H1 (cell line): ENCODE data around the gene HMGCS2. TPM values are rescaled to one million over a fixed set of nuclear protein-coding genes. Genes with fewer than 3 reads are reported as not detected.

Experiments used
- CTCF ChIA-PET: fragments of 300-600 bp; sonication (Branson Sonifier 250); formaldehyde crosslinking; loops from one replicate; lab custom pipeline; 2021; ENCODE audit not compliant: partially characterized antibody; lab: Charles Lee
- POLR2A ChIA-PET: fragments of 300-600 bp; sonication (Branson Sonifier 250); formaldehyde crosslinking; loops from one replicate; lab custom pipeline; 2021; ENCODE audit warnings: inconsistent platforms; ENCODE audit not compliant: partially characterized antibody; lab: Charles Lee
- DNase-seq, 2 experiments: peaks; one replicate each; pipeline versions ENCODE4 v3.0.0 to v3.0.0-alpha.2; 2010 to 2022; ENCODE audit warnings: low spot score in 2 of 2, low read depth in 1 of 2, mixed read lengths in 1 of 2
- FAIRE-seq: peaks from 2 replicates; lab custom pipeline; 2011; peaks lifted over from hg19 to GRCh38; lab: Jason Lieb, UNC
- H2AFZ ChIP-seq: 2 replicates; pipeline ENCODE4 v1.8.1; 2012; ENCODE audit warnings: low read length, inconsistent platforms
- H2AK5ac ChIP-seq: 2 replicates; pipeline ENCODE4 v1.6.1; 2013; ENCODE audit warnings: low read depth, low read length
- H2BK120ac ChIP-seq: replicated peaks from 2 replicates; pipeline ENCODE3; 2013; ENCODE audit warnings: low read depth, low read length, inconsistent platforms
- H2BK12ac ChIP-seq: 2 replicates; pipeline ENCODE4 v1.6.1; 2013; ENCODE audit warnings: low read depth, low read length
- H2BK15ac ChIP-seq: 2 replicates; pipeline ENCODE4 v1.6.1; 2013; ENCODE audit warnings: low read length
- H2BK20ac ChIP-seq: 2 replicates; pipeline ENCODE4 v1.6.1; 2013; ENCODE audit warnings: low read length
- H2BK5ac ChIP-seq: 2 replicates; pipeline ENCODE4 v1.6.1; 2013; ENCODE audit warnings: low read depth, low read length
- H3K14ac ChIP-seq: 2 replicates; pipeline ENCODE4 v1.6.1; 2013; ENCODE audit warnings: inconsistent platforms; ENCODE audit not compliant: insufficient read length
- H3K18ac ChIP-seq: 2 replicates; pipeline ENCODE4 v1.6.1; 2013; ENCODE audit warnings: low read length; ENCODE audit errors: extremely low read depth
- H3K23ac ChIP-seq: 2 replicates; pipeline ENCODE4 v1.6.1; 2013; ENCODE audit warnings: inconsistent platforms; ENCODE audit not compliant: insufficient read length
- H3K23me2 ChIP-seq: 2 replicates; pipeline ENCODE4 v1.6.1; 2013; ENCODE audit warnings: low read depth, low read length
- H3K27ac ChIP-seq: 2 replicates; pipeline ENCODE4 v1.6.1; 2011; ENCODE audit warnings: low read depth, low read length, inconsistent platforms
- H3K27me3 ChIP-seq, 4 experiments: replicated peaks in 1 of 4; 1 replicate in 1 of 4; 2 replicates in 3 of 4; pipeline versions ENCODE4 v1.6.1 to v1.8.1; 2011 to 2013; ENCODE audit warnings: low read length in 3 of 4, mild to moderate bottlenecking in 3 of 4, inconsistent platforms in 2 of 4, mixed read lengths in 2 of 4, moderate library complexity in 1 of 4; ENCODE audit not compliant: control insufficient read depth in 3 of 4, insufficient read depth in 3 of 4; ENCODE audit errors: extremely low read depth in 1 of 4
- H3K36me3 ChIP-seq, 4 experiments: 2 replicates each; pipeline versions ENCODE4 v1.6.1 to v1.8.1; 2011 to 2013; ENCODE audit warnings: mild to moderate bottlenecking in 4 of 4, low read length in 3 of 4, moderate library complexity in 2 of 4, control low read depth in 1 of 4, inconsistent platforms in 1 of 4; ENCODE audit not compliant: insufficient read depth in 4 of 4, control insufficient read depth in 2 of 4
- H3K4ac ChIP-seq: replicated peaks from 2 replicates; pipeline ENCODE3; 2013; ENCODE audit warnings: low read length, low read depth, mixed read lengths, inconsistent platforms; ENCODE audit not compliant: insufficient read length
- H3K4me1 ChIP-seq, 4 experiments: replicated peaks in 1 of 4; 1 replicate in 1 of 4; 2 replicates in 3 of 4; pipeline versions ENCODE4 v1.6.1 to v1.8.1; 2011 to 2013; ENCODE audit warnings: low read length in 3 of 4, inconsistent platforms in 2 of 4, mixed read lengths in 1 of 4; ENCODE audit not compliant: insufficient read depth in 4 of 4, control insufficient read depth in 3 of 4
- H3K4me2 ChIP-seq, 2 experiments: 2 replicates each; pipeline versions ENCODE4 v1.6.1 to v1.8.1; 2011 to 2013; ENCODE audit warnings: low read depth in 2 of 2, low read length in 2 of 2, control low read depth in 1 of 2, inconsistent platforms in 1 of 2, mild to moderate bottlenecking in 1 of 2; ENCODE audit not compliant: insufficient read depth in 1 of 2
- H3K4me3 ChIP-seq, 4 experiments: fragments of 200-600, 300-600 bp in 1 of 4; sonication (generic), shearing (Covaris generic), sonication (Bioruptor Twin) in 1 of 4; 2 replicates each; pipeline versions ENCODE4 v1.5.1 to v1.8.1; 2011 to 2016; ENCODE audit warnings: low read length in 4 of 4, low read depth in 3 of 4, control low read depth in 2 of 4, inconsistent platforms in 2 of 4, mild to moderate bottlenecking in 2 of 4, mixed read lengths in 1 of 4, moderate library complexity in 1 of 4; ENCODE audit not compliant: insufficient read depth in 2 of 4; ENCODE audit errors: extremely low read depth in 1 of 4
- H3K56ac ChIP-seq: replicated peaks from 2 replicates; pipeline ENCODE3; 2013; ENCODE audit warnings: low read depth, mild to moderate bottlenecking, mixed read lengths, low read length, inconsistent platforms; ENCODE audit not compliant: insufficient read length
- H3K79me1 ChIP-seq: 2 replicates; pipeline ENCODE4 v1.6.1; 2013; ENCODE audit warnings: low read depth, low read length, control low read depth
- H3K79me2 ChIP-seq, 2 experiments: 2 replicates each; pipeline versions ENCODE4 v1.6.1 to v1.8.1; 2012 to 2013; ENCODE audit warnings: low read length in 2 of 2, mild to moderate bottlenecking in 2 of 2, inconsistent platforms in 1 of 2; ENCODE audit not compliant: insufficient read depth in 2 of 2, control insufficient read depth in 1 of 2
- H3K9ac ChIP-seq, 4 experiments: replicated peaks in 1 of 4; 1 replicate in 1 of 4; 2 replicates in 3 of 4; pipeline versions ENCODE4 v1.6.1 to v1.8.1; 2011 to 2013; ENCODE audit warnings: low read depth in 3 of 4, low read length in 3 of 4, control low read depth in 2 of 4, mild to moderate bottlenecking in 2 of 4, moderate library complexity in 2 of 4, inconsistent platforms in 1 of 4; ENCODE audit errors: extremely low read depth in 1 of 4
- H3K9me3 ChIP-seq, 2 experiments: 2 replicates each; pipeline versions ENCODE4 v1.6.1 to v1.8.1; 2012 to 2013; ENCODE audit warnings: mild to moderate bottlenecking in 2 of 2, moderate library complexity in 2 of 2, control low read depth in 1 of 2, inconsistent platforms in 1 of 2, low read depth in 1 of 2, low read length in 1 of 2, mixed read lengths in 1 of 2; ENCODE audit not compliant: insufficient read depth in 2 of 2
- H4K20me1 ChIP-seq, 2 experiments: replicated peaks in 1 of 2; 2 replicates each; pipeline versions ENCODE3 to v1.8.1; 2011 to 2013; ENCODE audit warnings: inconsistent platforms in 2 of 2, low read length in 2 of 2, mild to moderate bottlenecking in 1 of 2; ENCODE audit not compliant: insufficient read depth in 2 of 2, control insufficient read depth in 1 of 2
- H4K5ac ChIP-seq: 2 replicates; pipeline ENCODE4 v1.6.1; 2013; ENCODE audit warnings: low read length, low read depth, mixed read lengths, inconsistent platforms; ENCODE audit not compliant: insufficient read length
- H4K8ac ChIP-seq: 2 replicates; pipeline ENCODE4 v1.8.0; 2013; ENCODE audit warnings: mild to moderate bottlenecking, moderate library complexity, low read length, inconsistent platforms; ENCODE audit not compliant: insufficient read depth; ENCODE audit errors: extremely low read depth
- H4K91ac ChIP-seq: replicated peaks from 2 replicates; pipeline ENCODE3; 2013; ENCODE audit warnings: low read length, mixed read lengths, inconsistent platforms; ENCODE audit not compliant: insufficient read length
- RAD21 ChIP-seq, 2 experiments: IDR thresholded peaks in 1 of 2; conservative IDR thresholded peaks in 1 of 2; 2 replicates each; pipeline ENCODE4 v1.6.1; 2011; ENCODE audit warnings: low read depth in 2 of 2, low read length in 2 of 2, improper control_type of control experiment in 1 of 2, inconsistent platforms in 1 of 2, mild to moderate bottlenecking in 1 of 2, moderate library complexity in 1 of 2
- polyA plus RNA-seq, 7 experiments: library from polyadenylated mRNA; depleted of rRNA in 3 of 7; stranded (reverse) in 5 of 7; unstranded in 2 of 7; fragments of >200 nt in 5 of 7; fragments of 200-250 nt in 2 of 7; gene quantifications; 1 replicate in 5 of 7; 2 replicates in 1 of 7; 4 replicates in 1 of 7; pipeline versions ENCODE4 v1.2.1 to v1.2.3, GENCODE V29; 2011 to 2013; ENCODE audit warnings: missing spikeins in 2 of 7, mixed read lengths in 2 of 7
- total RNA-seq: library from RNA; stranded (reverse); fragmentation: NEBNext Ultra II Directional; extraction: Animal tissue kit (Norgen Biotek cat#: 25700); gene quantifications from 2 replicates; pipeline ENCODE4 v1.2.1, GENCODE V29; 2021

Gene HMGCS2
- total and polyA plus RNA-seq, 2 of the 8 experiments (the other 6 are each of a cell fraction or from before 2014, with no cell fraction given), result not detected

GRCh38 chr1:119729044-119729443, 39.7 kb downstream of the HMGCS2 start:
- Histone ChIP-seq H2BK20ac (no peak overlapping the region), H2BK120ac (no peak overlapping the region), H3K79me1 (peaks cover 10% of the 10 kb centered on the region), H3K79me2 (peaks cover 0 to 59% of the 10 kb centered on the region in 2 experiments; a peak in 2 of 4 replicates), H2BK5ac (no peak overlapping the region), H3K27me3 (no peaks in the 10 kb centered on the region), H3K4me3 (no peak overlapping the region), H2AFZ (no peak overlapping the region), H3K23ac (no peak overlapping the region), H2AK5ac (no peak overlapping the region), H4K91ac (no peak overlapping the region), H3K14ac (no peak overlapping the region), H3K9ac (no peak overlapping the region), H3K4me2 (no peak overlapping the region), H3K56ac (no peak overlapping the region), H4K20me1 (peaks cover 18 to 20% of the 10 kb centered on the region in 2 experiments), H3K9me3 (no peaks in the 10 kb centered on the region), H3K36me3 (peaks cover 42 to 100% (median 85%) of the 10 kb centered on the region in 4 experiments), H2BK15ac (no peak overlapping the region), H4K8ac (no peak overlapping the region; the same call in 1 of the 2 replicates), H4K5ac (no peak overlapping the region), H3K18ac (no peak overlapping the region), H3K23me2 (no peaks in the 10 kb centered on the region), H3K4me1 (no peaks in the 10 kb centered on the region), H2BK12ac (no peak overlapping the region), H3K4ac (no peak overlapping the region), H3K27ac (no peak overlapping the region)
- ChIA-PET CTCF (interaction anchor here (0.9 to 14.1 kb wide), 4 partner anchors 11 to 69 kb away, joined by 3 to 132 read pairs (median 20); no protein-coding TSS in a partner anchor), POLR2A (interaction anchor here (1.1 to 30.7 kb wide), 5 partner anchors 0 to 118 kb away, joined by 3 to 425 read pairs (median 362); partner anchors contain the start of gene PHGDH)
- no peak for FAIRE-seq
- DNase-seq, result no peak
- no peak for TF ChIP-seq RAD21 (IDR thresholded peaks at IDR 0.05 in 1 of 2, conservative IDR thresholded peaks at IDR 0.05 in 1 of 2; ENCODE audit: low read depth in 2 of 2, low read length in 2 of 2)
